ENCODE measurements around the gene MAP3K21. TPM values are rescaled to one million over a fixed set of nuclear protein-coding genes. Genes with fewer than 3 reads are reported as not detected.

MAP3K21 gene
- total RNA-seq, 1 donor from 2014 or later: 0.22 TPM

GRCh38 chr1:233375653-233376052 is 48.1 kb downstream of the MAP3K21 start:
- intact Hi-C loops (cut with DNase I): no loop called here
- DNase-seq (no peak), ATAC-seq (ENCODE audit: poor library complexity) (no peak)

GRCh38 chr1:233376382-233377110 is 49.0 kb downstream of the MAP3K21 start:
- no peak for DNase-seq
- intact Hi-C loops (cut with DNase I): no loop called here
- ATAC-seq (ENCODE audit: poor library complexity): no peak

GRCh38 chr1:233379869-233380438 is 52.4 kb downstream of the MAP3K21 start:
- DNase-seq: no peak
- intact Hi-C loops (cut with DNase I): no loop called here
- ATAC-seq (ENCODE audit: poor library complexity): no peak

GRCh38 chr1:233381806-233382205 is 54.3 kb downstream of the MAP3K21 start:
- DNase-seq: no peak
- ATAC-seq (ENCODE audit: poor library complexity): no peak
- intact Hi-C loops (cut with DNase I): no loop called here

GRCh38 chr1:233383984-233384383 is 56.5 kb downstream of the MAP3K21 start:
- intact Hi-C loops (cut with DNase I): no loop called here
- no peak for ATAC-seq (ENCODE audit: poor library complexity)
- no peak for DNase-seq

- ATAC-seq (ENCODE audit: poor library complexity) (no peak), DNase-seq (no peak)
- intact Hi-C loops (cut with DNase I): no loop called here
Observed at GRCh38 chr1:233386336-233386735, 58.8 kb downstream of the MAP3K21 start.

GRCh38 chr1:233387585-233387984 is 60.1 kb downstream of the MAP3K21 start:
- no peak for ATAC-seq (ENCODE audit: poor library complexity)
- DNase-seq: no peak
- intact Hi-C loops (cut with DNase I): no loop called here

- no peak for DNase-seq
- intact Hi-C loops (cut with DNase I): no loop called here
Observed at GRCh38 chr1:233389169-233389568, 61.6 kb downstream of the MAP3K21 start.

GRCh38 chr1:233389893-233390292 is 62.4 kb downstream of the MAP3K21 start:
- intact Hi-C loops (cut with DNase I): loop anchor here (5.0 kb wide), 1 partner anchor 677 kb away; no protein-coding TSS in a partner anchor
- DNase-seq (no peak), ATAC-seq (ENCODE audit: poor library complexity) (no peak)

More at GRCh38 chr1:233389169-233389568, 61.6 kb downstream of the MAP3K21 start:
- ATAC-seq (ENCODE audit: poor library complexity): no peak

- DNase-seq (no peak), ATAC-seq (ENCODE audit: poor library complexity) (no peak)
- intact Hi-C loops (cut with DNase I): loop anchor here (5.0 kb wide), 1 partner anchor 676 kb away; no protein-coding TSS in a partner anchor
Observed at GRCh38 chr1:233390842-233391737, 63.6 kb downstream of the MAP3K21 start.

- DNase-seq (no peak), ATAC-seq (ENCODE audit: poor library complexity) (no peak)
- intact Hi-C loops (cut with DNase I): loop anchor here (5.0 kb wide), 1 partner anchor 674 kb away; no protein-coding TSS in a partner anchor
Observed at GRCh38 chr1:233393084-233393840, 65.7 kb downstream of the MAP3K21 start.

- intact Hi-C loops (cut with DNase I): loop anchor here (5.0 kb wide), 1 partner anchor 673 kb away; no protein-coding TSS in a partner anchor
- ATAC-seq (ENCODE audit: poor library complexity) (peak; percentile 80), DNase-seq (no peak)
Observed at GRCh38 chr1:233393926-233394680, 66.6 kb downstream of the MAP3K21 start.

GRCh38 chr1:233394860-233395717 is 67.6 kb downstream of the MAP3K21 start:
- ATAC-seq (ENCODE audit: poor library complexity) (peak; percentile 85), DNase-seq (no peak)
- intact Hi-C loops (cut with DNase I): loop anchor here (5.0 kb wide), 1 partner anchor 672 kb away; no protein-coding TSS in a partner anchor

GRCh38 chr1:233395863-233396646 is 68.5 kb downstream of the MAP3K21 start:
- no peak for ATAC-seq (ENCODE audit: poor library complexity)
- intact Hi-C loops (cut with DNase I): no loop called here
- DNase-seq: no peak

- DNase-seq (no peak), ATAC-seq (ENCODE audit: poor library complexity) (peak; percentile 22)
- intact Hi-C loops (cut with DNase I): no loop called here
Observed at GRCh38 chr1:233406339-233406960, 78.9 kb downstream of the MAP3K21 start.
